HepG2 (cell line): ENCODE measurements around the gene TMTC1. TPM values are rescaled to one million over a fixed set of nuclear protein-coding genes. Genes with fewer than 3 reads are reported as not detected.

Source experiments
- ATAC-seq: fragments of 200-7000 bp; cut with Tn5 transposase; 3 replicates; pipeline ENCODE4 v1.9.1; 2020; ENCODE audit warnings: mild to moderate bottlenecking, moderate library complexity
- BruUV-seq: library from RNA; stranded (reverse); fragments of 400-500 nt; replicated peaks from 2 replicates; lab custom pipeline; 2021; lab: Mats Ljungman, UMichigan
- CTCF ChIA-PET: fragments of 300-600 bp; formaldehyde crosslinking; extraction: SDS; loops from one replicate; lab custom pipeline; 2021; ENCODE audit warnings: low total read pairs, inconsistent platforms, low intra/inter-chr PET ratio; lab: Yijun Ruan, JAX
- POLR2A ChIA-PET: fragments of 350-600 bp; sonication (Branson Sonifier 250); formaldehyde crosslinking; loops from one replicate; lab custom pipeline; 2020; ENCODE audit warnings: antibody characterized with exemption, inconsistent platforms; lab: Yijun Ruan, JAX
- DNase-seq: peaks from one replicate; pipeline ENCODE4 v3.0.0-alpha.2; 2015; ENCODE audit warnings: low spot score
- FAIRE-seq: peaks from 3 replicates; lab custom pipeline; 2011; peaks lifted over from hg19 to GRCh38; lab: Jason Lieb, UNC
- H2AFZ ChIP-seq: one replicate; pipeline ENCODE4 v1.6.1; 2011; ENCODE audit warnings: low read length, inconsistent platforms
- H3K27ac ChIP-seq: fragments of 300-600 bp; 3 replicates; pipeline ENCODE4 v1.8.0; 2011; ENCODE audit warnings: mixed run types, mild to moderate bottlenecking, mixed read lengths, low read length, inconsistent platforms; ENCODE audit not compliant: insufficient read depth; ENCODE audit errors: extremely low read length
- H3K27me3 ChIP-seq, 2 experiments: fragments of 200-600 bp in 1 of 2; 2 replicates in 1 of 2; 3 replicates in 1 of 2; pipeline versions ENCODE4 v1.6.0 to v1.8.0; 2011; ENCODE audit warnings: low read length in 2 of 2, mild to moderate bottlenecking in 2 of 2, moderate library complexity in 2 of 2, inconsistent platforms in 1 of 2; ENCODE audit not compliant: insufficient read depth in 2 of 2, control insufficient read depth in 1 of 2
- H3K36me3 ChIP-seq, 2 experiments: fragments of 200-600 bp in 1 of 2; replicated peaks in 1 of 2; 2 replicates in 1 of 2; 3 replicates in 1 of 2; pipeline versions ENCODE4 v1.5.1 to v1.8.0; 2011; ENCODE audit warnings: low read length in 2 of 2, inconsistent platforms in 1 of 2; ENCODE audit not compliant: insufficient read depth in 2 of 2, control insufficient read depth in 1 of 2
- H3K4me1 ChIP-seq: 2 replicates; pipeline ENCODE4 v1.5.1; 2012; ENCODE audit warnings: low read length, inconsistent platforms; ENCODE audit not compliant: insufficient read depth
- H3K4me2 ChIP-seq: 2 replicates; pipeline ENCODE4 v1.6.0; 2011; ENCODE audit warnings: low read depth, low read length, inconsistent platforms
- H3K4me3 ChIP-seq, 3 experiments: fragments of 200-600 bp in 1 of 3; sonication (generic), shearing (Covaris generic) in 1 of 3; replicated peaks in 1 of 3; 2 replicates each; pipeline ENCODE4 v1.5.1; 2011 to 2016; ENCODE audit warnings: low read length in 3 of 3, inconsistent platforms in 2 of 3, low read depth in 2 of 3, mild to moderate bottlenecking in 2 of 3, control low read depth in 1 of 3, mixed read lengths in 1 of 3; ENCODE audit not compliant: insufficient read depth in 1 of 3
- H3K79me2 ChIP-seq: one replicate; pipeline ENCODE4 v1.6.1; 2011; ENCODE audit warnings: low read length, inconsistent platforms; ENCODE audit not compliant: insufficient read depth
- H3K9ac ChIP-seq: 2 replicates; pipeline ENCODE4 v1.6.0; 2011; ENCODE audit warnings: mild to moderate bottlenecking, low read depth, low read length, inconsistent platforms; ENCODE audit not compliant: insufficient read depth
- H3K9me3 ChIP-seq: 2 replicates; pipeline ENCODE4 v1.5.1; 2012; ENCODE audit warnings: mild to moderate bottlenecking, low read length
- H4K20me1 ChIP-seq: 2 replicates; pipeline ENCODE4 v1.6.0; 2011; ENCODE audit warnings: inconsistent platforms, mild to moderate bottlenecking, low read length, moderate library complexity; ENCODE audit not compliant: insufficient read depth
- BATF2 ChIP-seq: sonication (generic); formaldehyde crosslinking; IDR thresholded peaks from 2 replicates; pipeline ENCODE4 v1.8.0; 2022; ENCODE audit warnings: mild to moderate bottlenecking, missing genetic modification reagents, moderate library complexity
- GATA4 ChIP-seq: sonication (generic); IDR thresholded peaks from 2 replicates; pipeline ENCODE4 v1.6.1; 2016; ENCODE audit warnings: antibody characterized with exemption, low read depth, borderline replicate concordance
- ISL2 ChIP-seq: sonication (generic); formaldehyde crosslinking; IDR thresholded peaks from 2 replicates; pipeline ENCODE4 v1.5.0; 2020; ENCODE audit warnings: missing genetic modification reagents
- LRRFIP1 ChIP-seq: sonication (generic); formaldehyde crosslinking; conservative IDR thresholded peaks from 2 replicates; pipeline ENCODE4 v1.4.0; 2020; ENCODE audit warnings: missing genetic modification reagents
- PRDM4 ChIP-seq: sonication (generic); formaldehyde crosslinking; IDR thresholded peaks from 2 replicates; pipeline ENCODE4 v1.9.0; 2021; ENCODE audit warnings: missing genetic modification reagents, borderline replicate concordance
- REST ChIP-seq, 2 experiments: IDR thresholded peaks; 2 replicates each; pipeline ENCODE4 v1.6.1; 2011 to 2012; ENCODE audit warnings: low read length in 2 of 2, borderline replicate concordance in 1 of 2, low read depth in 1 of 2, mild to moderate bottlenecking in 1 of 2, moderate library complexity in 1 of 2
- ZBTB4 ChIP-seq: sonication (generic); formaldehyde crosslinking; IDR thresholded peaks from 2 replicates; pipeline ENCODE4 v1.4.0; 2020; ENCODE audit warnings: missing genetic modification reagents, mild to moderate bottlenecking, borderline replicate concordance
- ZNF34 ChIP-seq: sonication (generic); formaldehyde crosslinking; IDR thresholded peaks from 2 replicates; pipeline ENCODE4 v1.4.0; 2020; ENCODE audit warnings: mild to moderate bottlenecking, missing genetic modification reagents, borderline replicate concordance
- ZNF343 ChIP-seq: sonication (generic); formaldehyde crosslinking; IDR thresholded peaks from 2 replicates; pipeline ENCODE4 v1.4.0; 2020; ENCODE audit warnings: mild to moderate bottlenecking, missing genetic modification reagents
- WGBS: methylation state at CpG from one replicate; pipeline ENCODE4 v1.1.6; 2017; ENCODE audit warnings: low lambda C conversion rate; 5-methylcytosine and 5-hydroxymethylcytosine counted together
- in situ Hi-C: cut with HindIII; loops from 2 replicates; pipeline ENCODE4 v1.10.0; 2017; ENCODE audit warnings: low pct_unique_long_range_greater_than_20kb; ENCODE audit not compliant: extremely low pct_ligation_motif_present
- intact Hi-C: fragments of 100-400 bp; cut with micrococcal nuclease; formaldehyde crosslinking; loops from one replicate; pipeline ENCODE4 v1.10.0; 2022; ENCODE audit not compliant: unreplicated experiment
- polyA plus RNA-seq, 8 experiments: library from polyadenylated mRNA; depleted of rRNA in 3 of 8; stranded (reverse) in 7 of 8; unstranded in 1 of 8; fragments of >200 nt; fragmentation: Illumina TruSeq in 4 of 8; extraction: Trizol in 4 of 8; gene quantifications; 2 replicates each; pipeline versions ENCODE4 v1.2.1 to v1.2.3, GENCODE V29; 2011 to 2016; ENCODE audit warnings: low read depth in 4 of 8, missing spikeins in 1 of 8, mixed read lengths in 1 of 8; ENCODE audit not compliant: insufficient read depth in 1 of 8
- total RNA-seq, 5 experiments: library from RNA; depleted of rRNA; stranded (reverse); fragments of >200 nt; fragmentation: Illumina TruSeq; extraction: Trizol; gene quantifications; 2 replicates each; pipeline ENCODE4 v1.2.3, GENCODE V29; 2016; ENCODE audit warnings: low read depth in 1 of 5

TMTC1 gene
- total and polyA plus RNA-seq, 2 of the 13 experiments (the other 11 are each of a cell fraction or from before 2014, with no cell fraction given): 0.69 to 1.8 TPM

GRCh38 chr12:29546000-29546399, 237.7 kb downstream of the TMTC1 start (continued):
- TF ChIP-seq LRRFIP1 (CRISPR knock-in tag) (no peak), GATA4 (no peak), ZNF34 (CRISPR knock-in tag) (no peak), ISL2 (no peak)
- TF ChIP-seq, all 625 proteins: peak for 0

- Histone ChIP-seq H3K36me3 (no peaks in the 10 kb centered on the region), H3K79me2 (no peaks in the 10 kb centered on the region), H3K27me3 (no peaks in the 10 kb centered on the region), H3K4me1 (no peaks in the 10 kb centered on the region), H2AFZ (no peak overlapping the region), H3K9ac (no peak overlapping the region), H3K9me3 (no peaks in the 10 kb centered on the region), H3K4me3 (no peak overlapping the region), H3K4me2 (no peak overlapping the region), H3K27ac (no peak overlapping the region), H4K20me1 (no peaks in the 10 kb centered on the region)
- intact Hi-C loops (no loop called here), in situ Hi-C loops (loop anchor here (25.0 kb wide), 1 partner anchor 1292 kb away; no protein-coding TSS in a partner anchor)
- DNase-seq (no peak), ATAC-seq (no peak), FAIRE-seq (no peak)
- CTCF ChIA-PET: no interaction called here
- 53% methylated on average over 4 of the region's 4 CpGs for WGBS
- no TSS peak for BruUV-seq
- POLR2A ChIA-PET: no interaction called here
- TF ChIP-seq PRDM4 (CRISPR knock-in tag): no peak
- TF ChIP-seq BATF2: no peak
- TF ChIP-seq ZBTB4 (CRISPR knock-in tag): no peak
- no peak for TF ChIP-seq ZNF343 (CRISPR knock-in tag)
- TF ChIP-seq REST (IDR thresholded peaks at IDR 0.05; ENCODE audit: borderline replicate concordance in 1 of 2, low read depth in 1 of 2, low read length in 2 of 2): no peak
These were observed 238.7 kb downstream of the TMTC1 start for GRCh38 chr12:29545102-29545467.
